HepG2 (cell line): ENCODE data around the gene PISD. TPM values are rescaled to one million over a fixed set of nuclear protein-coding genes. Genes with fewer than 3 reads are reported as not detected.

Experiments used
- CAMTA2 ChIP-seq: sonication (generic); formaldehyde crosslinking; IDR thresholded peaks from 2 replicates; pipeline ENCODE4 v1.4.0; 2020; ENCODE audit warnings: mild to moderate bottlenecking, missing genetic modification reagents, borderline replicate concordance
- CC2D1A ChIP-seq: sonication (generic); formaldehyde crosslinking; IDR thresholded peaks from 2 replicates; pipeline ENCODE4 v1.8.1; 2023; ENCODE audit warnings: mild to moderate bottlenecking, missing genetic modification reagents
- FOXP1 ChIP-seq, 2 experiments: fragments of 450-650 bp in 1 of 2; IDR thresholded peaks; 2 replicates each; pipeline ENCODE4 v1.6.1; 2017 to 2018; ENCODE audit warnings: antibody characterized with exemption in 1 of 2
- ISL2 ChIP-seq: sonication (generic); formaldehyde crosslinking; IDR thresholded peaks from 2 replicates; pipeline ENCODE4 v1.5.0; 2020; ENCODE audit warnings: missing genetic modification reagents
- ISX ChIP-seq: sonication (generic); formaldehyde crosslinking; conservative IDR thresholded peaks from 2 replicates; pipeline ENCODE4 v1.5.0; 2020; ENCODE audit warnings: missing genetic modification reagents
- JUN ChIP-seq: sonication (generic); formaldehyde crosslinking; IDR thresholded peaks from 2 replicates; pipeline ENCODE4 v1.4.0; 2020; ENCODE audit warnings: mild to moderate bottlenecking, missing genetic modification reagents
- KLF6 ChIP-seq: IDR thresholded peaks from 2 replicates; pipeline ENCODE4 v1.8.0; 2016; ENCODE audit warnings: missing biosample characterization, missing genetic modification reagents
- MATR3 ChIP-seq: sonication (generic); formaldehyde crosslinking; IDR thresholded peaks from 2 replicates; pipeline ENCODE4 v1.4.0; 2020; ENCODE audit warnings: missing genetic modification reagents
- MIER2 ChIP-seq: IDR thresholded peaks from 2 replicates; pipeline ENCODE4 v1.6.1; 2016; ENCODE audit warnings: missing biosample characterization, missing genetic modification reagents
- MTA3 ChIP-seq: sonication (generic); formaldehyde crosslinking; IDR thresholded peaks from 2 replicates; pipeline ENCODE4 v1.4.0; 2020; ENCODE audit warnings: missing genetic modification reagents
- RBM39 ChIP-seq: fragments of 200-400 bp; formaldehyde crosslinking; IDR thresholded peaks from one replicate; pipeline ENCODE4 v1.6.1; 2018; ENCODE audit warnings: antibody characterized with exemption, mild to moderate bottlenecking, low read depth, low read length; ENCODE audit not compliant: poor library complexity, severe bottlenecking
- RFX3 ChIP-seq: IDR thresholded peaks from 2 replicates; pipeline ENCODE4 v1.6.1; 2016; ENCODE audit warnings: missing biosample characterization, missing genetic modification reagents
- TEAD2 ChIP-seq: sonication (generic); formaldehyde crosslinking; IDR thresholded peaks from 2 replicates; pipeline ENCODE4 v1.9.0; 2021; ENCODE audit warnings: missing genetic modification reagents
- WIZ ChIP-seq: sonication (generic); formaldehyde crosslinking; IDR thresholded peaks from 2 replicates; pipeline ENCODE4 v1.5.1; 2020; ENCODE audit warnings: mild to moderate bottlenecking, missing genetic modification reagents
- ZBTB7A ChIP-seq: sonication (generic); formaldehyde crosslinking; IDR thresholded peaks from 2 replicates; pipeline ENCODE4 v1.8.0; 2022; ENCODE audit warnings: mild to moderate bottlenecking, missing genetic modification reagents
- ZKSCAN8 ChIP-seq: IDR thresholded peaks from 2 replicates; pipeline ENCODE4 v1.6.1; 2016; ENCODE audit warnings: borderline replicate concordance, missing genetic modification reagents, missing compliant biosample characterization
- ZNF12 ChIP-seq: sonication (generic); formaldehyde crosslinking; IDR thresholded peaks from 2 replicates; pipeline ENCODE4 v1.5.0; 2020; ENCODE audit warnings: missing genetic modification reagents
- ZNF224 ChIP-seq: sonication (generic); formaldehyde crosslinking; IDR thresholded peaks from 2 replicates; pipeline ENCODE4 v1.5.0; 2020; ENCODE audit warnings: mild to moderate bottlenecking, missing genetic modification reagents
- ZNF292 ChIP-seq: sonication (generic); formaldehyde crosslinking; IDR thresholded peaks from 2 replicates; pipeline ENCODE4 v1.8.1; 2022; ENCODE audit warnings: mild to moderate bottlenecking, low read depth, missing genetic modification reagents, borderline replicate concordance
- ZNF670 ChIP-seq: sonication (generic); formaldehyde crosslinking; IDR thresholded peaks from 2 replicates; pipeline ENCODE4 v1.8.0; 2022; ENCODE audit warnings: mild to moderate bottlenecking, missing genetic modification reagents, borderline replicate concordance
- ZNF678 ChIP-seq: sonication (generic); formaldehyde crosslinking; IDR thresholded peaks from 2 replicates; pipeline ENCODE4 v1.4.0; 2020; ENCODE audit warnings: mild to moderate bottlenecking, missing genetic modification reagents
- ZNF737 ChIP-seq: sonication (generic); formaldehyde crosslinking; IDR thresholded peaks from 2 replicates; pipeline ENCODE4 v1.5.0; 2020; ENCODE audit warnings: missing genetic modification reagents, mild to moderate bottlenecking, borderline replicate concordance
- ZNF780A ChIP-seq: sonication (generic); formaldehyde crosslinking; IDR thresholded peaks from 2 replicates; pipeline ENCODE4 v1.8.0; 2022; ENCODE audit warnings: mild to moderate bottlenecking, missing genetic modification reagents, moderate library complexity
- ZNF792 ChIP-seq: IDR thresholded peaks from 2 replicates; pipeline ENCODE4 v1.6.1; 2016
- ZSCAN9 ChIP-seq: IDR thresholded peaks from 2 replicates; pipeline ENCODE4 v1.6.1; 2016; ENCODE audit warnings: borderline replicate concordance
- polyA plus RNA-seq, 8 experiments: library from polyadenylated mRNA; depleted of rRNA in 3 of 8; stranded (reverse) in 7 of 8; unstranded in 1 of 8; fragments of >200 nt; fragmentation: Illumina TruSeq in 4 of 8; extraction: Trizol in 4 of 8; gene quantifications; 2 replicates each; pipeline versions ENCODE4 v1.2.1 to v1.2.3, GENCODE V29; 2011 to 2016; ENCODE audit warnings: low read depth in 4 of 8, missing spikeins in 1 of 8, mixed read lengths in 1 of 8; ENCODE audit not compliant: insufficient read depth in 1 of 8
- total RNA-seq, 5 experiments: library from RNA; depleted of rRNA; stranded (reverse); fragments of >200 nt; fragmentation: Illumina TruSeq; extraction: Trizol; gene quantifications; 2 replicates each; pipeline ENCODE4 v1.2.3, GENCODE V29; 2016; ENCODE audit warnings: low read depth in 1 of 5
- TF ChIP-seq, protein P1 (sequence below): sonication (generic); formaldehyde crosslinking; IDR thresholded peaks from 2 replicates; pipeline ENCODE4 v1.8.1; 2023; ENCODE audit warnings: missing genetic modification reagents, inconsistent platforms, borderline replicate concordance
- TF ChIP-seq, protein P2 (sequence below): sonication (generic); formaldehyde crosslinking; IDR thresholded peaks from 2 replicates; pipeline ENCODE4 v1.9.0; 2021; ENCODE audit warnings: mild to moderate bottlenecking, missing genetic modification reagents

PISD gene
- total and polyA plus RNA-seq, 2 of the 13 experiments (the other 11 are each of a cell fraction or from before 2014, with no cell fraction given): 30.1 to 47.7 TPM

DNA sequence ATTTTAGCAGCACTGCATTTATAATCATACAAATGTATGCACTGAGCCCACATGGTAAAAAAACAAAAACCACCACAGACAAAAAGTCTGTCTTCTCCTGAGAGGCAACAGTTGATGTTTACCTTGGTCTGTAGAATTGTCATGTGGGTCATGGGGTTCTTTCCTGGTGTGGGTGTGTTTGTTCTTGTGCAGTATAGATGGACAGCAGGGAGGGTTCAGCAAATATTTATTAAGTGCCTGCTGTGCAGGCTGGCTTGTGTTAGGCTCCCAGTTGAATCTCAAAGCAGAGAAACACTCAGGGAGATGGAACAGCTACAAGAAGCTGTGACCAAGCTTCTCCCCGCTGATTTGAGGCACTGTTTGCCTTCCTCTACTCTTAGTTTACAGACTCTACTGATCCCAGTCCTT lies 82.2 kb downstream of the PISD start (continued):
- TF ChIP-seq, protein P1, sequence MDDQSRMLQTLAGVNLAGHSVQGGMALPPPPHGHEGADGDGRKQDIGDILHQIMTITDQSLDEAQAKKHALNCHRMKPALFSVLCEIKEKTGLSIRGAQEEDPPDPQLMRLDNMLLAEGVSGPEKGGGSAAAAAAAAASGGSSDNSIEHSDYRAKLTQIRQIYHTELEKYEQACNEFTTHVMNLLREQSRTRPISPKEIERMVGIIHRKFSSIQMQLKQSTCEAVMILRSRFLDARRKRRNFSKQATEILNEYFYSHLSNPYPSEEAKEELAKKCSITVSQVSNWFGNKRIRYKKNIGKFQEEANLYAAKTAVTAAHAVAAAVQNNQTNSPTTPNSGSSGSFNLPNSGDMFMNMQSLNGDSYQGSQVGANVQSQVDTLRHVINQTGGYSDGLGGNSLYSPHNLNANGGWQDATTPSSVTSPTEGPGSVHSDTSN (CRISPR knock-in tag): no peak
- TF ChIP-seq ISX (CRISPR knock-in tag) (no peak), ZNF224 (no peak), ZSCAN9 (peak; percentile 70; the same call in 1 of the 2 replicates), FOXP1 (IDR thresholded peaks at IDR 0.05) (peak; percentile 63; the same call in 1 of the 2 replicates), FOXP1 (CRISPR knock-in tag; IDR thresholded peaks at IDR 0.05) (peak; percentile 93), MIER2 (CRISPR knock-in tag) (no peak), ISL2 (CRISPR knock-in tag) (peak; percentile 94), ZNF792 (peak; percentile 81; the same call in 1 of the 2 replicates), KLF6 (CRISPR knock-in tag) (no peak), WIZ (CRISPR knock-in tag) (no peak), ZNF670 (peak; percentile 69; the same call in 1 of the 2 replicates), JUN (CRISPR knock-in tag) (0 out of 2 replicates have a peak, but pooled peaks have one; percentile 50), ZNF12 (peak; percentile 62; the same call in 1 of the 2 replicates), ZNF292 (CRISPR knock-in tag) (peak; percentile 93), ZNF678 (CRISPR knock-in tag) (no peak), TEAD2 (CRISPR knock-in tag) (no peak), MATR3 (no peak), MTA3 (CRISPR knock-in tag) (no peak), ZNF780A (CRISPR knock-in tag) (no peak), RBM39 (no peak), RFX3 (CRISPR knock-in tag) (no peak), ZKSCAN8 (CRISPR knock-in tag) (peak; percentile 95; the same call in 1 of the 2 replicates), ZBTB7A (CRISPR knock-in tag) (no peak), CC2D1A (CRISPR knock-in tag) (no peak), ZNF737 (CRISPR knock-in tag) (no peak), CAMTA2 (CRISPR knock-in tag) (no peak)
- TF ChIP-seq, protein P2, sequence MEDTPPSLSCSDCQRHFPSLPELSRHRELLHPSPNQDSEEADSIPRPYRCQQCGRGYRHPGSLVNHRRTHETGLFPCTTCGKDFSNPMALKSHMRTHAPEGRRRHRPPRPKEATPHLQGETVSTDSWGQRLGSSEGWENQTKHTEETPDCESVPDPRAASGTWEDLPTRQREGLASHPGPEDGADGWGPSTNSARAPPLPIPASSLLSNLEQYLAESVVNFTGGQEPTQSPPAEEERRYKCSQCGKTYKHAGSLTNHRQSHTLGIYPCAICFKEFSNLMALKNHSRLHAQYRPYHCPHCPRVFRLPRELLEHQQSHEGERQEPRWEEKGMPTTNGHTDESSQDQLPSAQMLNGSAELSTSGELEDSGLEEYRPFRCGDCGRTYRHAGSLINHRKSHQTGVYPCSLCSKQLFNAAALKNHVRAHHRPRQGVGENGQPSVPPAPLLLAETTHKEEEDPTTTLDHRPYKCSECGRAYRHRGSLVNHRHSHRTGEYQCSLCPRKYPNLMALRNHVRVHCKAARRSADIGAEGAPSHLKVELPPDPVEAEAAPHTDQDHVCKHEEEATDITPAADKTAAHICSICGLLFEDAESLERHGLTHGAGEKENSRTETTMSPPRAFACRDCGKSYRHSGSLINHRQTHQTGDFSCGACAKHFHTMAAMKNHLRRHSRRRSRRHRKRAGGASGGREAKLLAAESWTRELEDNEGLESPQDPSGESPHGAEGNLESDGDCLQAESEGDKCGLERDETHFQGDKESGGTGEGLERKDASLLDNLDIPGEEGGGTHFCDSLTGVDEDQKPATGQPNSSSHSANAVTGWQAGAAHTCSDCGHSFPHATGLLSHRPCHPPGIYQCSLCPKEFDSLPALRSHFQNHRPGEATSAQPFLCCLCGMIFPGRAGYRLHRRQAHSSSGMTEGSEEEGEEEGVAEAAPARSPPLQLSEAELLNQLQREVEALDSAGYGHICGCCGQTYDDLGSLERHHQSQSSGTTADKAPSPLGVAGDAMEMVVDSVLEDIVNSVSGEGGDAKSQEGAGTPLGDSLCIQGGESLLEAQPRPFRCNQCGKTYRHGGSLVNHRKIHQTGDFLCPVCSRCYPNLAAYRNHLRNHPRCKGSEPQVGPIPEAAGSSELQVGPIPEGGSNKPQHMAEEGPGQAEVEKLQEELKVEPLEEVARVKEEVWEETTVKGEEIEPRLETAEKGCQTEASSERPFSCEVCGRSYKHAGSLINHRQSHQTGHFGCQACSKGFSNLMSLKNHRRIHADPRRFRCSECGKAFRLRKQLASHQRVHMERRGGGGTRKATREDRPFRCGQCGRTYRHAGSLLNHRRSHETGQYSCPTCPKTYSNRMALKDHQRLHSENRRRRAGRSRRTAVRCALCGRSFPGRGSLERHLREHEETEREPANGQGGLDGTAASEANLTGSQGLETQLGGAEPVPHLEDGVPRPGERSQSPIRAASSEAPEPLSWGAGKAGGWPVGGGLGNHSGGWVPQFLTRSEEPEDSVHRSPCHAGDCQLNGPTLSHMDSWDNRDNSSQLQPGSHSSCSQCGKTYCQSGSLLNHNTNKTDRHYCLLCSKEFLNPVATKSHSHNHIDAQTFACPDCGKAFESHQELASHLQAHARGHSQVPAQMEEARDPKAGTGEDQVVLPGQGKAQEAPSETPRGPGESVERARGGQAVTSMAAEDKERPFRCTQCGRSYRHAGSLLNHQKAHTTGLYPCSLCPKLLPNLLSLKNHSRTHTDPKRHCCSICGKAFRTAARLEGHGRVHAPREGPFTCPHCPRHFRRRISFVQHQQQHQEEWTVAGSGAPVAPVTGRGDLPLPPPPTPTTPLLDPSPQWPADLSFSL: no peak
